Measurements from ENCODE around the gene PRR12.

Gene PRR12

GRCh38 chr19:49645995-49646394, 55.0 kb downstream of the PRR12 start:
- Histone ChIP-seq H3K27ac (ENCODE audit: insufficient read depth, low read depth, low read length, poor library complexity, severe bottlenecking) (no peak overlapping the region), H3K36me3 (ENCODE audit: control insufficient read depth, insufficient read depth, low read length) (peaks cover 28% of the 10 kb centered on the region), H3K4me3 (ENCODE audit: insufficient read depth, low read depth, low read length) (no peak overlapping the region), H3K27me3 (ENCODE audit: control insufficient read depth, insufficient read depth, low read length, poor library complexity, severe bottlenecking) (no peaks in the 10 kb centered on the region), H3K9me3 (ENCODE audit: control insufficient read depth, low read length) (no peaks in the 10 kb centered on the region), H3K4me1 (ENCODE audit: control insufficient read depth, insufficient read depth, low read length) (peaks cover 5% of the 10 kb centered on the region)
- 96 to 97% methylated on average over 13 of the region's 13 CpGs for WGBS, 2 experiments

GRCh38 chr19:49646586-49646985, 55.6 kb downstream of the PRR12 start:
- Histone ChIP-seq H3K4me3 (ENCODE audit: insufficient read depth, low read depth, low read length) (no peak overlapping the region), H3K9me3 (ENCODE audit: control insufficient read depth, low read length) (no peaks in the 10 kb centered on the region), H3K4me1 (ENCODE audit: control insufficient read depth, insufficient read depth, low read length) (peaks cover 5% of the 10 kb centered on the region), H3K36me3 (ENCODE audit: control insufficient read depth, insufficient read depth, low read length) (peaks cover 28% of the 10 kb centered on the region), H3K27ac (ENCODE audit: insufficient read depth, low read depth, low read length, poor library complexity, severe bottlenecking) (no peak overlapping the region), H3K27me3 (ENCODE audit: control insufficient read depth, insufficient read depth, low read length, poor library complexity, severe bottlenecking) (no peaks in the 10 kb centered on the region)
- WGBS, 2 experiments: 95 to 96% methylated on average over 17 of the region's 17 CpGs

DNA sequence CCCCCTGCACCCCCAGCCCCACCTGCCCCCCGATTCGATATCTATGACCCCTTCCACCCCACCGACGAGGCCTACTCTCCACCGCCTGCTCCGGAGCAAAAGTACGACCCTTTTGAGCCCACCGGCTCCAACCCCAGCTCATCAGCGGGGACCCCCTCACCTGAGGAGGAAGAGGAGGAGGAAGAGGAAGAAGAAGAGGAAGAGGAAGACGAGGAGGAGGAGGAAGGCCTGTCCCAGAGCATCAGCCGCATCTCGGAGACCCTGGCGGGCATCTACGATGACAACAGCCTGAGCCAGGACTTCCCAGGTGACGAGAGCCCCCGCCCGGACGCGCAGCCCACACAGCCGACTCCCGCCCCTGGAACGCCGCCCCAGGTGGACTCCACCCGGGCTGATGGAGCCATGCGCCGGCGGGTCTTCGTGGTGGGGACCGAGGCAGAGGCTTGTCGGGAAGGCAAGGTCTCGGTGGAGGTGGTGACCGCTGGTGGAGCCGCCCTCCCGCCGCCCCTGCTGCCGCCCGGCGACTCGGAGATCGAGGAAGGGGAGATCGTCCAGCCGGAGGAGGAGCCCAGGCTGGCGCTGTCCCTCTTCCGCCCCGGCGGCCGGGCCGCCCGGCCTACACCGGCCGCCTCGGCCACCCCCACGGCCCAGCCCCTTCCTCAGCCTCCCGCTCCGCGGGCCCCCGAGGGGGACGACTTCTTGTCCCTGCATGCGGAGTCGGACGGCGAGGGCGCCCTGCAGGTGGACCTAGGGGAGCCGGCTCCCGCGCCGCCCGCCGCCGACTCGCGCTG, 60.2 kb downstream of the PRR12 start:
- no peaks in the 10 kb centered on the region for H3K4me1 ChIP-seq (ENCODE audit: control insufficient read depth, insufficient read depth, low read length)
- no peaks in the 10 kb centered on the region for H3K9me3 ChIP-seq (ENCODE audit: control insufficient read depth, low read length)
- 97% methylated on average over 72 of the region's 72 CpGs for WGBS, 2 experiments
- H3K4me3 ChIP-seq (ENCODE audit: insufficient read depth, low read depth, low read length): no peak overlapping the region
- H3K27me3 ChIP-seq (ENCODE audit: control insufficient read depth, insufficient read depth, low read length, poor library complexity, severe bottlenecking): no peaks in the 10 kb centered on the region
- H3K27ac ChIP-seq (ENCODE audit: insufficient read depth, low read depth, low read length, poor library complexity, severe bottlenecking): no peak overlapping the region
- H3K36me3 ChIP-seq (ENCODE audit: control insufficient read depth, insufficient read depth, low read length): peaks cover 53% of the 10 kb centered on the region

DNA sequence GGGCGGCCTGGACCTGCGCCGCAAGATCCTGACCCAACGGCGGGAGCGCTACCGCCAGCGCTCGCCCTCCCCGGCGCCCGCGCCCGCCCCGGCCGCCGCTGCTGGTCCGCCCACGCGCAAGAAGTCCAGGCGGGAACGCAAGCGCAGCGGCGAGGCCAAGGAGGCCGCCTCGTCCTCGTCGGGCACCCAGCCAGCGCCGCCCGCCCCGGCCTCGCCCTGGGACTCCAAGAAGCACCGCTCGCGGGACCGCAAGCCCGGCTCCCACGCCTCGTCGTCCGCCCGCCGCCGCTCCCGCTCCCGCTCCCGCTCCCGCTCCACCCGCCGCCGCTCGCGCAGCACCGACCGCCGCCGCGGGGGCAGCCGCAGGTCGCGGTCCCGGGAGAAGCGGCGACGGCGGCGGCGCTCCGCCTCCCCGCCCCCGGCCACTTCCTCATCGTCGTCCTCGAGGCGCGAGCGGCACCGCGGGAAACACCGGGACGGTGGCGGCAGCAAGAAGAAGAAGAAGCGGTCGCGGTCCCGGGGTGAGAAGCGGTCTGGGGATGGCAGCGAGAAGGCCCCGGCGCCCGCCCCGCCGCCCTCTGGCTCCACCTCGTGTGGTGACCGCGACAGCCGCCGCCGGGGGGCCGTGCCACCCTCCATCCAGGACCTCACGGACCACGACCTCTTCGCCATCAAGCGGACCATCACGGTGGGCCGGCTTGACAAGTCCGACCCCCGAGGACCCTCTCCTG, 61.0 kb downstream of the PRR12 start:
- WGBS, 2 experiments: 96% methylated on average over 110 of the region's 110 CpGs
- no peaks in the 10 kb centered on the region for H3K9me3 ChIP-seq (ENCODE audit: control insufficient read depth, low read length)
- no peaks in the 10 kb centered on the region for H3K4me1 ChIP-seq (ENCODE audit: control insufficient read depth, insufficient read depth, low read length)
- H3K27me3 ChIP-seq (ENCODE audit: control insufficient read depth, insufficient read depth, low read length, poor library complexity, severe bottlenecking): no peaks in the 10 kb centered on the region
- peaks cover 47% of the 10 kb centered on the region for H3K36me3 ChIP-seq (ENCODE audit: control insufficient read depth, insufficient read depth, low read length)
- H3K4me3 ChIP-seq (ENCODE audit: insufficient read depth, low read depth, low read length): no peak overlapping the region
- no peak overlapping the region for H3K27ac ChIP-seq (ENCODE audit: insufficient read depth, low read depth, low read length, poor library complexity, severe bottlenecking)

DNA sequence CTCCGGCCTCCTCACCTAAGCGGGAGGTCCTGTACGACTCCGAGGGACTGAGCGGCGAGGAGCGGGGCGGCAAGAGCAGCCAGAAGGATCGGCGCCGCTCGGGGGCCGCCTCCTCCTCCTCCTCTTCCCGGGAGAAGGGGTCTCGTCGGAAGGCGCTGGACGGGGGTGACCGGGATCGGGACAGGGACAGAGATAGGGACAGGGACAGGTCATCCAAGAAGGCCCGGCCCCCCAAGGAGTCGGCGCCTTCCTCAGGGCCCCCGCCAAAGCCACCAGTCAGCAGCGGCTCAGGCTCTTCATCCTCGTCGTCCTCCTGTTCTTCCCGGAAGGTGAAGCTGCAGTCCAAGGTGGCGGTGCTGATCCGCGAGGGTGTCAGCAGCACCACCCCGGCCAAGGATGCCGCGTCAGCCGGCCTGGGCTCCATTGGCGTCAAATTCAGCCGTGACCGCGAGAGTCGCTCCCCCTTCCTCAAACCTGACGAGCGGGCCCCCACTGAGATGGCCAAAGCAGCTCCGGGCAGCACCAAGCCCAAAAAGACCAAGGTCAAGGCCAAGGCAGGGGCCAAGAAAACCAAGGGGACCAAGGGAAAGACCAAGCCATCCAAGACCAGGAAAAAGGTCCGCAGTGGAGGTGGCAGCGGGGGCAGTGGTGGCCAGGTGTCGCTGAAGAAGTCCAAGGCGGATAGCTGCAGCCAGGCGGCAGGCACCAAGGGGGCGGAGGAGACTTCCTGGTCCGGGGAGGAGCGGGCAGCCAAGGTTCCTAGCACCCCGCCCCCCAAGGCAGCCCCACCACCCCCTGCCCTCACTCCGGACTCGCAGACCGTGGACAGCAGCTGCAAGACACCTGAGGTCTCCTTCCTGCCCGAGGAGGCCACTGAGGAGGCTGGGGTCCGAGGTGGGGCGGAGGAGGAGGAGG, 61.8 kb downstream of the PRR12 start:
- H3K27ac ChIP-seq (ENCODE audit: insufficient read depth, low read depth, low read length, poor library complexity, severe bottlenecking): no peak overlapping the region
- no peaks in the 10 kb centered on the region for H3K9me3 ChIP-seq (ENCODE audit: control insufficient read depth, low read length)
- 96% methylated on average over 58 of the region's 58 CpGs for WGBS, 2 experiments
- no peak overlapping the region for H3K4me3 ChIP-seq (ENCODE audit: insufficient read depth, low read depth, low read length)
- H3K4me1 ChIP-seq (ENCODE audit: control insufficient read depth, insufficient read depth, low read length): no peaks in the 10 kb centered on the region
- peaks cover 40% of the 10 kb centered on the region for H3K36me3 ChIP-seq (ENCODE audit: control insufficient read depth, insufficient read depth, low read length)
- no peaks in the 10 kb centered on the region for H3K27me3 ChIP-seq (ENCODE audit: control insufficient read depth, insufficient read depth, low read length, poor library complexity, severe bottlenecking)

- H3K4me3 ChIP-seq (ENCODE audit: insufficient read depth, low read depth, low read length): no peak overlapping the region
- H3K36me3 ChIP-seq (ENCODE audit: control insufficient read depth, insufficient read depth, low read length): peaks cover 45% of the 10 kb centered on the region
- WGBS, 2 experiments: 94 to 96% methylated on average over 13 of the region's 13 CpGs
- H3K4me1 ChIP-seq (ENCODE audit: control insufficient read depth, insufficient read depth, low read length): no peaks in the 10 kb centered on the region
- no peaks in the 10 kb centered on the region for H3K9me3 ChIP-seq (ENCODE audit: control insufficient read depth, low read length)
- no peaks in the 10 kb centered on the region for H3K27me3 ChIP-seq (ENCODE audit: control insufficient read depth, insufficient read depth, low read length, poor library complexity, severe bottlenecking)
- no peak overlapping the region for H3K27ac ChIP-seq (ENCODE audit: insufficient read depth, low read depth, low read length, poor library complexity, severe bottlenecking)
These were observed 62.5 kb downstream of the PRR12 start for GRCh38 chr19:49653466-49653806.

- Histone ChIP-seq H3K36me3 (ENCODE audit: control insufficient read depth, insufficient read depth, low read length) (peaks cover 56% of the 10 kb centered on the region), H3K4me3 (ENCODE audit: insufficient read depth, low read depth, low read length) (no peak overlapping the region)
- 95 to 97% methylated on average over 10 of the region's 10 CpGs for WGBS, 2 experiments
These were observed 63.6 kb downstream of the PRR12 start for GRCh38 chr19:49654581-49654980.

GRCh38 chr19:49655570-49656455, 64.8 kb downstream of the PRR12 start:
- H3K9me3 ChIP-seq (ENCODE audit: control insufficient read depth, low read length): no peaks in the 10 kb centered on the region
- H3K27ac ChIP-seq (ENCODE audit: insufficient read depth, low read depth, low read length, poor library complexity, severe bottlenecking): no peak overlapping the region
- H3K27me3 ChIP-seq (ENCODE audit: control insufficient read depth, insufficient read depth, low read length, poor library complexity, severe bottlenecking): no peaks in the 10 kb centered on the region
- H3K4me3 ChIP-seq (ENCODE audit: insufficient read depth, low read depth, low read length): no peak overlapping the region
- H3K36me3 ChIP-seq (ENCODE audit: control insufficient read depth, insufficient read depth, low read length): peaks cover 62% of the 10 kb centered on the region
- no peaks in the 10 kb centered on the region for H3K4me1 ChIP-seq (ENCODE audit: control insufficient read depth, insufficient read depth, low read length)
- 93% methylated on average over 23 of the region's 23 CpGs for WGBS, 2 experiments

More at GRCh38 chr19:49654581-49654980, 63.6 kb downstream of the PRR12 start:
- no peak overlapping the region for H3K27ac ChIP-seq (ENCODE audit: insufficient read depth, low read depth, low read length, poor library complexity, severe bottlenecking)
- H3K9me3 ChIP-seq (ENCODE audit: control insufficient read depth, low read length): no peaks in the 10 kb centered on the region
- no peaks in the 10 kb centered on the region for H3K27me3 ChIP-seq (ENCODE audit: control insufficient read depth, insufficient read depth, low read length, poor library complexity, severe bottlenecking)
- no peaks in the 10 kb centered on the region for H3K4me1 ChIP-seq (ENCODE audit: control insufficient read depth, insufficient read depth, low read length)

- no peaks in the 10 kb centered on the region for H3K27me3 ChIP-seq (ENCODE audit: control insufficient read depth, insufficient read depth, low read length, poor library complexity, severe bottlenecking)
- H3K9me3 ChIP-seq (ENCODE audit: control insufficient read depth, low read length): no peaks in the 10 kb centered on the region
- no peak overlapping the region for H3K27ac ChIP-seq (ENCODE audit: insufficient read depth, low read depth, low read length, poor library complexity, severe bottlenecking)
- no peaks in the 10 kb centered on the region for H3K4me1 ChIP-seq (ENCODE audit: control insufficient read depth, insufficient read depth, low read length)
- peaks cover 62% of the 10 kb centered on the region for H3K36me3 ChIP-seq (ENCODE audit: control insufficient read depth, insufficient read depth, low read length)
- no peak overlapping the region for H3K4me3 ChIP-seq (ENCODE audit: insufficient read depth, low read depth, low read length)
- WGBS, 2 experiments: 83 to 84% methylated on average over 17 of the region's 17 CpGs
These were observed 65.6 kb downstream of the PRR12 start for GRCh38 chr19:49656456-49657109.

Measured in ectodermal cell (in vitro differentiated cells).